KMS-11 (cell line): Measurements from ENCODE around the gene MIEF1.
A peak's percentile ranks its signal among the peaks of the same experiment; 100 is the strongest.

Source experiments
- H2AFZ ChIP-seq: fragments of 200-600 bp; sonication (generic); 2 replicates; pipeline ENCODE4 v1.6.1; 2016; ENCODE audit warnings: antibody characterized with exemption, mixed run types, low read depth
- H3K27ac ChIP-seq: fragments of 200-600 bp; sonication (generic); 2 replicates; pipeline ENCODE4 v1.6.1; 2016; ENCODE audit warnings: mild to moderate bottlenecking, mixed run types
- H3K27me3 ChIP-seq: fragments of 200-600 bp; sonication (generic); 2 replicates; pipeline ENCODE4 v1.6.1; 2017; ENCODE audit warnings: mild to moderate bottlenecking, low read depth, mixed run types, moderate library complexity; ENCODE audit not compliant: insufficient read depth
- H3K36me3 ChIP-seq: fragments of 200-600 bp; sonication (generic); 2 replicates; pipeline ENCODE4 v1.6.1; 2017; ENCODE audit warnings: mild to moderate bottlenecking, mixed run types; ENCODE audit not compliant: insufficient read depth
- H3K4me1 ChIP-seq: fragments of 200-600 bp; sonication (generic); 2 replicates; pipeline ENCODE4 v1.6.1; 2016; ENCODE audit warnings: mild to moderate bottlenecking, low read depth, mixed run types; ENCODE audit not compliant: poor library complexity, severe bottlenecking
- H3K4me2 ChIP-seq: fragments of 200-600 bp; sonication (generic); 2 replicates; pipeline ENCODE4 v1.7.0; 2016; ENCODE audit warnings: mild to moderate bottlenecking, mixed run types
- H3K4me3 ChIP-seq: fragments of 200-600 bp; sonication (generic); IDR thresholded peaks from 2 replicates; pipeline ENCODE4 v1.6.1; 2017; ENCODE audit warnings: low read depth, low read length, mixed read lengths; ENCODE audit not compliant: insufficient read depth
- H3K79me2 ChIP-seq: fragments of 200-600 bp; sonication (generic); 2 replicates; pipeline ENCODE4 v1.6.1; 2016; ENCODE audit warnings: low read depth, mixed run types; ENCODE audit not compliant: insufficient read depth
- H3K9ac ChIP-seq: fragments of 200-600 bp; sonication (generic); 2 replicates; pipeline ENCODE4 v1.6.1; 2016; ENCODE audit warnings: mild to moderate bottlenecking, mixed run types
- H4K20me1 ChIP-seq: fragments of 200-600 bp; sonication (generic); 2 replicates; pipeline ENCODE4 v1.6.1; 2016; ENCODE audit warnings: mild to moderate bottlenecking, mixed run types; ENCODE audit not compliant: insufficient read depth
- TF ChIP-seq, protein P1 (sequence below): fragments of 200-600 bp; sonication (generic); conservative IDR thresholded peaks from 2 replicates; pipeline ENCODE4 v1.6.1; 2017; ENCODE audit warnings: low read depth, mild to moderate bottlenecking, antibody characterized with exemption, low read length, moderate library complexity, mixed read lengths

The MIEF1 gene

DNA sequence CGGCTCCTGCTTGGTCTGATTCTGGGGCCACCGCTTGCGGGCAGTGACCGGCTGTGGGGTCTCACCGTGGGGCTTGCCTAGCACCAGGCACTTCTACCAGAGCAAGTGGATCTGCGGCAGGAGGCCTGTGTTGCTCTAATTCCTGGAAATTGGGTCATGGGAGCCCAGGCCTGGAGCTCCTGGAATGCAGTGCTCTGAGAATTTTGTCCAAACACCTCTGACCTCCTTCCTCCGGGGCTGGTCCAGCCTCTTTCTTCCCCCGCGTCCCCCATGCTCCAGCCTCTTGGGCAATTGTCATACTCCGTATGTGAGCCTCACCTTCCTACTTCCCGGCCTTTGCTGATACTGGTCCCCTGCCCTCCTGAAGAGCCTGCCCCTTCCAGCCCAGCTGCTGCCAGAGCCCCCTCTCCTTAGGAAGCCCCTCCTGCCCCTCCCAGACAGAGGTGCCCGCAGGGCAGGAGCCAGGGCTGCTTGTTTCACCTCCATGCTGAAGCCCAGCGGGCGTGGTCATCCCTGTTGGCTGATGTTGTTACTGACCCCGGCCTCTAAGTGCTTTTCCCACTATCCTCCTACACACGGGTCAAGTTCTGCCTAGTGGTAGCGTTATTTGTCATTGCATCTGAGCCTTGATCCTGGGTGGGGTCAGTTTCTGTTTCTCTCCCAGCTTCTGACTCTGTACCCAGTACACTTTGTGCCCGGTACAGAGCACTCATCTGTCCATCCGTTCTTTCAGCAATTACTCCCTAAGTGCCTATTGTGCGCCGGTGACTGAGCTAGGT lies 35.7 kb upstream of the MIEF1 start:
- H3K9ac ChIP-seq, result no peak overlapping the region
- H3K4me2 ChIP-seq, result peak overlapping the region; percentile 34; the same call in 1 of the 2 replicates
- no peak overlapping the region for H2AFZ ChIP-seq
- no peaks in the 10 kb centered on the region for H3K36me3 ChIP-seq
- peaks cover 76% of the 10 kb centered on the region for H3K79me2 ChIP-seq
- H3K27me3 ChIP-seq, result no peaks in the 10 kb centered on the region
- TF ChIP-seq, protein P1, sequence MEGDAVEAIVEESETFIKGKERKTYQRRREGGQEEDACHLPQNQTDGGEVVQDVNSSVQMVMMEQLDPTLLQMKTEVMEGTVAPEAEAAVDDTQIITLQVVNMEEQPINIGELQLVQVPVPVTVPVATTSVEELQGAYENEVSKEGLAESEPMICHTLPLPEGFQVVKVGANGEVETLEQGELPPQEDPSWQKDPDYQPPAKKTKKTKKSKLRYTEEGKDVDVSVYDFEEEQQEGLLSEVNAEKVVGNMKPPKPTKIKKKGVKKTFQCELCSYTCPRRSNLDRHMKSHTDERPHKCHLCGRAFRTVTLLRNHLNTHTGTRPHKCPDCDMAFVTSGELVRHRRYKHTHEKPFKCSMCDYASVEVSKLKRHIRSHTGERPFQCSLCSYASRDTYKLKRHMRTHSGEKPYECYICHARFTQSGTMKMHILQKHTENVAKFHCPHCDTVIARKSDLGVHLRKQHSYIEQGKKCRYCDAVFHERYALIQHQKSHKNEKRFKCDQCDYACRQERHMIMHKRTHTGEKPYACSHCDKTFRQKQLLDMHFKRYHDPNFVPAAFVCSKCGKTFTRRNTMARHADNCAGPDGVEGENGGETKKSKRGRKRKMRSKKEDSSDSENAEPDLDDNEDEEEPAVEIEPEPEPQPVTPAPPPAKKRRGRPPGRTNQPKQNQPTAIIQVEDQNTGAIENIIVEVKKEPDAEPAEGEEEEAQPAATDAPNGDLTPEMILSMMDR, result no peak
- no peak overlapping the region for H3K4me3 ChIP-seq
- H3K27ac ChIP-seq, result peak overlapping the region; percentile 28; the same call in 1 of the 2 replicates
- H3K4me1 ChIP-seq, result peaks cover 91% of the 10 kb centered on the region
- H4K20me1 ChIP-seq, result no peaks in the 10 kb centered on the region

DNA sequence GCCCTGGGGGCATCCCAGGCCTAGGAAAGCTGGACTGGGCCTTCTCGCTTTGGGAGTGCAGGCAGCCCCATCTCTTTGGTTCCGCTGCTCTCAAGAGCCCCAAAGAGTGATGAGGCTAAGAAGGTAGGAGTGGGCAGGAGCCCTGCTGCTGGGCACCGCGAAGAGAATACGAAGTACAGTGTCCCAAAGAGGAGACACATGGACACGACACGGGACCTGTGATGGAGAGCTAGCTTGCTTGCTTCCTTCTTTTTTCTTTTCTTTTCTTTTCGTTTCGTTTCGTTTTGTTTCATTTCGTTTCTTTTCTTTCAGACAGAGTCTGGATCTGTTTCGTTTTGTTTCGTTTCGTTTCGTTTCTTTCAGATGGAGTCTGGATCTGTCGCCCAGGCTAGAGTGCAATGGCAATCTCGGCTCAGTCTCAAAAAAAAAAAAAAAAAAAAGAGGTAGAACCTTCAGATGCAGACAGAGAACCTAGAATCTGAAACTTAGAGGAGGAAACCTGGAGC lies 34.6 kb upstream of the MIEF1 start:
- H3K27me3 ChIP-seq, result no peaks in the 10 kb centered on the region
- peaks cover 91% of the 10 kb centered on the region for H3K4me1 ChIP-seq
- H3K79me2 ChIP-seq, result peaks cover 70% of the 10 kb centered on the region
- H3K9ac ChIP-seq, result no peak overlapping the region
- peak overlapping the region; percentile 28; the same call in 1 of the 2 replicates for H3K27ac ChIP-seq
- peak overlapping the region; percentile 34; the same call in 1 of the 2 replicates for H3K4me2 ChIP-seq
- TF ChIP-seq, protein P1, result no peak
- no peak overlapping the region for H3K4me3 ChIP-seq
- no peaks in the 10 kb centered on the region for H4K20me1 ChIP-seq
- H2AFZ ChIP-seq, result no peak overlapping the region
- H3K36me3 ChIP-seq, result no peaks in the 10 kb centered on the region

DNA sequence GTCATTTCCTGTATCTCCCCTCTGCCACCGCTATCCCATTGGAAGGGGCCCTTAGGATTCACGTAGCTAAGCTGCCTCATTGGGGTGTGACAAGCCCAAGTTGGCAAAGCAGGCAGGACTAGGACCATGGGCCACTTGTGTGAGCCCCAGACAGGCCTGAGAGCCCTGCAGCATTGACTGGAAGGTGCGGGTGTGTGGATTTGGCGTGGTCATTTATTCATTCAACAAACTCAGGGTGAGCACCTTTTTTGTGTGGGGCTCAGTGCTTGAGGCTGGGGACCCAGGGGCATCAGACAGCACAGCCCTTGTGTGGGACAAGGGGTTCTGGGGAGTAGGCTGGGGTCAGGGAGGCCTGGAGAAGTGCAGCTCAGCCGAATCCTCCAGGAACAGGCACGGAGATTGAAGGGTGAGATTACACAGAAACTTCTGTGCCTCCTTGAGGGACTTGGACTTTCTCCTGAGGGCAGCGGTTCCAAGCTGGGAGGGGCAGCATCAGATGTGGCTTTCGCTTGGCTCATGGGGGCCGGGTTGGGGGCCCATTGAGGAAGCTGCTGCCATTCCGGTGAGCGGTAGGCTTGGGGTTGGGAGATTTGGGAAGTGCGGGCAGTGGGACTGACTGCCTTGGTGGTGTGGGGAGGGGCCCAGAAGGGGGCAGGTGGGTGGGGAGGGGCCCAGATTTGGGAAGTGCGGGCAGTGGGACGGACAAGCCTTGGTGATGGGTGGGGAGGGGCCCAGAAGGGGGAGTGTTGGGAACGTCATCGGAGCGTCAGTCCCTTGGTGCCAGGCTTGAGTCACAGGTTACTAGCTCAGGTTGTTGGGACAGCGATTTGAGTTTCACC lies 33.4 kb upstream of the MIEF1 start:
- no peak overlapping the region for H3K9ac ChIP-seq
- no peaks in the 10 kb centered on the region for H4K20me1 ChIP-seq
- no peak overlapping the region for H2AFZ ChIP-seq
- no peaks in the 10 kb centered on the region for H3K36me3 ChIP-seq
- H3K4me2 ChIP-seq, result no peak overlapping the region; the same call in 1 of the 2 replicates
- H3K79me2 ChIP-seq, result peaks cover 67% of the 10 kb centered on the region
- H3K27me3 ChIP-seq, result no peaks in the 10 kb centered on the region
- TF ChIP-seq, protein P1, result no peak
- H3K27ac ChIP-seq, result no peak overlapping the region
- H3K4me1 ChIP-seq, result peaks cover 91% of the 10 kb centered on the region
- H3K4me3 ChIP-seq, result no peak overlapping the region

DNA sequence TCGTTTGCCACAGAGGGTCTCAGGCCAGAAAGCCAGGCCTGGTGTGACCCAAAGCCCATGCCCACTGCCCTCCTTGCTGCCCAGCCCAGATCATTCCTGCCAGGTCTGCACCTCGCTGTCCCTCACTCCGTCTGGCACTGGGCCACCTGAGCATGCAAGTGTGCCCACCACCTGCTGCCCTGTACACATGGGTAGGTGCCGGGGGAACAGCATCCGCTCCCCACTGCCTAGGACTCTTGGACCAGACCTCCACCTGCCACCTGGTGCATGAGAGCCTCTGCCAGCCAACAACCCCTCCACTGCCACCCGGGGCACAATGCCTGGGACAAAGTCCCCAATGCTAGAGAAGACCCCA lies 32.8 kb upstream of the MIEF1 start:
- Histone ChIP-seq H3K79me2 (peaks cover 61% of the 10 kb centered on the region), H3K27ac (no peak overlapping the region), H3K27me3 (no peaks in the 10 kb centered on the region), H3K36me3 (no peaks in the 10 kb centered on the region), H3K4me3 (no peak overlapping the region), H3K4me2 (no peak overlapping the region), H3K4me1 (peaks cover 92% of the 10 kb centered on the region), H3K9ac (no peak overlapping the region), H4K20me1 (no peaks in the 10 kb centered on the region), H2AFZ (no peak overlapping the region)
- TF ChIP-seq, protein P1, result no peak
